Ovary (tissue), 9 donors: ENCODE data around the gene TMEM126B. TPM values are rescaled to one million over a fixed set of nuclear protein-coding genes. Genes with fewer than 3 reads are reported as not detected.

Experiments
- DNase-seq, 5 donors: peaks; one replicate each; pipeline ENCODE4 v3.0.0-alpha.2; 2019 to 2020
- H3K27ac ChIP-seq, 2 donors: fragments of 200-600 bp; one replicate each; pipeline versions ENCODE4 v1.5.1 to v1.8.0; 2019 to 2022
- H3K27me3 ChIP-seq: fragments of 200-600 bp; one replicate; pipeline ENCODE4 v1.8.0; 2022
- H3K36me3 ChIP-seq: fragments of 200-600 bp; sonication (generic); one replicate; pipeline ENCODE4 v1.5.1; 2019
- H3K4me1 ChIP-seq: one replicate; pipeline ENCODE4 v1.8.1; 2013; ENCODE audit warnings: mild to moderate bottlenecking, moderate library complexity; ENCODE audit not compliant: insufficient read depth
- H3K4me3 ChIP-seq: fragments of 200-600 bp; sonication (generic); one replicate; pipeline ENCODE4 v1.5.1; 2017
- H3K9me3 ChIP-seq, 2 donors: fragments of 200-600 bp in 1 of 2; sonication (generic) in 1 of 2; one replicate each; pipeline versions ENCODE4 v1.5.1 to v1.8.1; 2013 to 2019; ENCODE audit warnings: mild to moderate bottlenecking in 1 of 2, moderate library complexity in 1 of 2
- EP300 ChIP-seq: sonication (generic); formaldehyde crosslinking; IDR thresholded peaks from one replicate; pipeline ENCODE4 v1.6.1; 2017; ENCODE audit warnings: antibody characterized with exemption
- POLR2A ChIP-seq: fragments of 450-650 bp; IDR thresholded peaks from one replicate; pipeline ENCODE4 v1.6.1; 2017; ENCODE audit warnings: antibody characterized with exemption, mild to moderate bottlenecking, moderate library complexity
- WGBS, 3 donors: extraction: QIAGEN DNeasy Blood & Tissue Kit in 1 of 3; methylation state at CpG; one replicate each; pipeline versions ENCODE4 v1.1.5 to v1.1.7; 2013 to 2017; 5-methylcytosine and 5-hydroxymethylcytosine counted together
- intact Hi-C, 4 donors: fragments of 100-400 bp; cut with DNase I; formaldehyde crosslinking; loops; one replicate each; pipeline versions ENCODE4 v1.11.0 to v1.15.1; 2022 to 2023
- polyA plus RNA-seq, 2 donors: library from polyadenylated mRNA; stranded (reverse); fragments of 200-250 nt in 1 of 2; fragments of 350-450 nt in 1 of 2; fragmentation: Illumina TruSeq in 1 of 2; extraction: RNeasy Lipid Tissue Mini Kit (QIAGEN cat#74804) in 1 of 2; gene quantifications; one replicate each; pipeline ENCODE4 v1.2.3, GENCODE V29; 2013 to 2014
- total RNA-seq, 7 donors: library from RNA; depleted of rRNA in 2 of 7; stranded (reverse); fragments of >200 nt in 2 of 7; fragmentation: NEBNext Ultra II Directional in 3 of 7; extraction: Animal tissue kit (Norgen Biotek cat#: 25700) in 3 of 7; gene quantifications; one replicate each; pipeline versions ENCODE4 v1.1.0 to v1.2.4, GENCODE V29; 2016 to 2023
- TF ChIP-seq, protein P1 (sequence below), 3 donors: fragments of 450-650 bp in 2 of 3; fragments of 200-600 bp in 1 of 3; IDR thresholded peaks; one replicate each; pipeline versions ENCODE4 v1.5.1 to v1.8.0; 2016 to 2022; ENCODE audit warnings: antibody characterized with exemption in 3 of 3, mild to moderate bottlenecking in 1 of 3
- donor health status: DM: no; HTN: no; CAD: no; lungs with moderate emphysema.
- donor health status: DM: no; HTN: no; CAD: no.
- donor health status: Bipolar disorder and iron deficiency.
- donor health status: DM: yes; HTN: yes; CAD: no.
- donor health status: DM: no; HTN: no; CAD: no.
- donor health status: DM: yes; HTN: yes; CAD: no.

Gene TMEM126B
- total and polyA plus RNA-seq, 9 donors: 29.5 to 54.0 (median 42.8) TPM

DNA sequence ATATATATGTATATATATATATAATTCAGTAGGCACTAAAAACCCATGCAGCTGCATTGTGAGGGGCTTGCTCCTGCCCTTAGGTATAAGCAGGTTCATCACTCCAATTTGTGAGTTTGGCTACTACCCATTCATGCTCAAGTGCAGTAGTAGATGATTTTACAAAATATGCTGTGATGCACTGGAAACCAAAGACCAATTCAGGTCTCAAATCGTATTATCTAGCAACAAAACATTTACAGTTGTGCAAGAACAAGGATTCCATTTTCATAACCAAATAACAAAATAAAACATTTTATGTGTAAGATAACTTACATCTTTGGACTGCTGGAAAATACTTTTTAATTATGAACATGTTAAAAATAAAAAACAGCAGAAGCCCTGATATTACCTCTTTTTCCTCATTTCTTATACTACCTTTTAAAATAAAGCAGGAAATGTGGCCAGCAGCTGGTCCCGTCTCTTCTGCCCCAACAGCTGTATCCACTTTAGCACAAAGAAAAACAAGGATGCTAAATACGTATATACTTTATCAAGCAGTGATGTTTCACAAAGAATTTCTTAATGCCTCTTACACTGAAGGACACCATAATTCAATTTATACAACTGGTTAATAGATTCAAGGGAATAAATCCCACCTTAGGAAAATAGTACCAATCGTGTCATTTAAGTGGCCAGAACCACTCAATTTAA is 33.7 kb downstream of the TMEM126B start:
- no peak for DNase-seq
- H3K4me3 ChIP-seq: peak overlapping the region; percentile 68
- no peaks in the 10 kb centered on the region for H3K9me3 ChIP-seq
- intact Hi-C loops: loop anchor here in 1 of 4 donors (5.0 kb wide), 1 partner anchor 35 kb away; the partner anchor contains the start of genes DLG2 and TMEM126B
- peaks cover 2% of the 10 kb centered on the region for H3K4me1 ChIP-seq
- H3K36me3 ChIP-seq: no peaks in the 10 kb centered on the region
- WGBS, 3 donors: 2% methylated on average over 4 of the region's 4 CpGs
- H3K27ac ChIP-seq: no peak overlapping the region
- TF ChIP-seq, protein P1, sequence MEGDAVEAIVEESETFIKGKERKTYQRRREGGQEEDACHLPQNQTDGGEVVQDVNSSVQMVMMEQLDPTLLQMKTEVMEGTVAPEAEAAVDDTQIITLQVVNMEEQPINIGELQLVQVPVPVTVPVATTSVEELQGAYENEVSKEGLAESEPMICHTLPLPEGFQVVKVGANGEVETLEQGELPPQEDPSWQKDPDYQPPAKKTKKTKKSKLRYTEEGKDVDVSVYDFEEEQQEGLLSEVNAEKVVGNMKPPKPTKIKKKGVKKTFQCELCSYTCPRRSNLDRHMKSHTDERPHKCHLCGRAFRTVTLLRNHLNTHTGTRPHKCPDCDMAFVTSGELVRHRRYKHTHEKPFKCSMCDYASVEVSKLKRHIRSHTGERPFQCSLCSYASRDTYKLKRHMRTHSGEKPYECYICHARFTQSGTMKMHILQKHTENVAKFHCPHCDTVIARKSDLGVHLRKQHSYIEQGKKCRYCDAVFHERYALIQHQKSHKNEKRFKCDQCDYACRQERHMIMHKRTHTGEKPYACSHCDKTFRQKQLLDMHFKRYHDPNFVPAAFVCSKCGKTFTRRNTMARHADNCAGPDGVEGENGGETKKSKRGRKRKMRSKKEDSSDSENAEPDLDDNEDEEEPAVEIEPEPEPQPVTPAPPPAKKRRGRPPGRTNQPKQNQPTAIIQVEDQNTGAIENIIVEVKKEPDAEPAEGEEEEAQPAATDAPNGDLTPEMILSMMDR (IDR thresholded peaks at IDR 0.05): no peak
- TF ChIP-seq POLR2A (no peak), EP300 (no peak)
- no peaks in the 10 kb centered on the region for H3K27me3 ChIP-seq

DNA sequence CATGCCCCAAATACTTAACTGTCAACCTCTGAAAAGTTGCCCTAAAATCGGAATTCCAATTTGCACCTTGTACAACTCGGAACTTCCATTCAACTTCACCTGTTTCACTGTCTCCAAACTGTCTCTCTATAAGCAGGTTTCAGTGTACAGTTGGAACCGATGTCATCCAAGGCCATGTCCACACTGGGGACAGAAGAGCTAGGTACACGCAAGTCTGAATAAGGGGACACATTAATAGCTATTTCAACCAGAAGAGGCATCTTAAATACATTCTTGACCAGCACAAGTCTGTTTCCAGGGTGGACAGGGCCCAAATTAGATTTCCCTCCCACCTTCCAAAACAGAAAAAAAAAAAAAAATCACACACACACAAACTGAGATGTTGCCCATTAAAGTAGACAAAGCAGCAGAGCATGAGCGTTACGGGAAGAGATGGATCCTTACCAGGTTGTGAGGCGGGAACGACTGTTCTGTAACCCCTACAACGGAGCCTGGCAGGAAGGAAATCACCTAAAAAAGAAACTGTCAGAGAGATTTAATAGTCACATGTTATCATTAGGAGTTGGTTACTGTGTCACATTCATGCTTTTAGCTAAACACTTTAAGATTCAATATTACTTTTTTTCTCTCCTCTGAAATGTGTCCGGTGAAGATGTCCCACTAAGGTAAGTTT is 34.8 kb downstream of the TMEM126B start:
- peak overlapping the region in 1 of 2 donors; percentile 98 for H3K27ac ChIP-seq
- H3K4me3 ChIP-seq: peak overlapping the region; percentile 68
- TF ChIP-seq POLR2A: no peak
- TF ChIP-seq, protein P1 (IDR thresholded peaks at IDR 0.05): no peak
- no peak for TF ChIP-seq EP300
- WGBS, 3 donors: 1 to 2% (median 1%) methylated on average over 10 of the region's 10 CpGs
- H3K9me3 ChIP-seq: no peaks in the 10 kb centered on the region
- no peaks in the 10 kb centered on the region for H3K27me3 ChIP-seq
- intact Hi-C loops: loop anchor here in 1 of 4 donors (5.0 kb wide), 1 partner anchor 36 kb away; the partner anchor contains the start of genes DLG2 and TMEM126B
- H3K36me3 ChIP-seq: no peaks in the 10 kb centered on the region
- H3K4me1 ChIP-seq: peaks cover 2% of the 10 kb centered on the region
- DNase-seq: no peak

DNA sequence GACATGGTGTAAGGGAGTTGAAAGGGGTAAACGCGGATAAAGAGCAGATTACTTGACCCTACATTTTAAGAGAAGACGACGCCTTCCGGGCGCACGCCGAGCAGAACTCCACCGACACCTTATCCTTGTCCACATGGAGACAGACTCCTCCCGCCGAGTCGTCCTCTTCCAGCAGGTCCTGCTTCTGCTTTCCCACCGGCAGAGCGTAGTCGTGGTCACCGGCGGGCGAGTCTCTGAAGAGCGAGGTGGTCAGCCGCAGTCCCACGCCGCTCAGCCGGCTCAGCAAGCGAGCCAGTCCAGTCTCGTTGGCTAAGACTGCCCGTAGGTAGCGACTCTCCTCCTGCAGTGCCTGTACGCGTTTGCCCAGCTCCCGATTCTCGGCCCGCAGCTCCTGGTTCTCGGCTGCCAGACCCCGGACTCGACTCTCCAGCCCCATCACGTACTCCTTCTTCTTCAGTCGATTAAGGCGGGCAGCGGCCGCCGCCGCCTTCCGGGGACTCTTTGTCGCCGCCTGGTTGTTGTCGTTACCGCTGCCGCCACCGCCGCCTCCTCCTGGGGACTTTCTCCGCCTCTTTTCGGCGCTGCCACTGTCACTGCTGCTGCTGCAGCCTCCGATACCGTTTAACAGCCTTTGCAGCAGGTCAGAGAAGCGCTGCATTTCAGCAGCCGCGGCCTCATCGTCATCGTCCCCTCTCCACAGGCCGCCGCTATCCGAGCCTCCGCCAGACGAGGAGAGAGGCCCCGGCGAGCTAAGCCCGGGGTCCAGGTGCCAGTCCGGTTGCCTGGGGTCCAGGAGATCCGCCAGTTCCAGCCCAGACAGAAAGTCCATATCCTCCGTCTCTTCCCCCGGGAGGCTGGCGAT is 35.6 kb downstream of the TMEM126B start:
- no peak for TF ChIP-seq POLR2A
- TF ChIP-seq, protein P1 (IDR thresholded peaks at IDR 0.05): peak; percentile 36 to 58 (median 41)
- TF ChIP-seq EP300: no peak
- intact Hi-C loops: loop anchor here in 1 of 4 donors (5.0 kb wide), 1 partner anchor 37 kb away; the partner anchor contains the start of genes DLG2 and TMEM126B
- Histone ChIP-seq H3K4me3 (peak overlapping the region; percentile 68), H3K27ac (peak overlapping the region; percentile 76 to 98), H3K27me3 (no peaks in the 10 kb centered on the region), H3K4me1 (peaks cover 2% of the 10 kb centered on the region), H3K36me3 (no peaks in the 10 kb centered on the region), H3K9me3 (no peaks in the 10 kb centered on the region)
- peak; percentile 58 to 77 (median 73) for DNase-seq
- WGBS, 3 donors: 0 to 1% (median 0%) methylated on average over 70 to 73 of the region's 73 CpGs
